A204.1 (cell line): ENCODE results near the gene CISTR.
"Not testable (repeated sequence)": the region's sequence is repeated elsewhere in the genome, so short reads cannot be mapped to it uniquely, and the experiment has no call there.

Source experiments
- FAIRE-seq: peaks from 2 replicates; lab custom pipeline; 2012; peaks lifted over from hg19 to GRCh38; lab: Jason Lieb, UNC

Gene CISTR

DNA sequence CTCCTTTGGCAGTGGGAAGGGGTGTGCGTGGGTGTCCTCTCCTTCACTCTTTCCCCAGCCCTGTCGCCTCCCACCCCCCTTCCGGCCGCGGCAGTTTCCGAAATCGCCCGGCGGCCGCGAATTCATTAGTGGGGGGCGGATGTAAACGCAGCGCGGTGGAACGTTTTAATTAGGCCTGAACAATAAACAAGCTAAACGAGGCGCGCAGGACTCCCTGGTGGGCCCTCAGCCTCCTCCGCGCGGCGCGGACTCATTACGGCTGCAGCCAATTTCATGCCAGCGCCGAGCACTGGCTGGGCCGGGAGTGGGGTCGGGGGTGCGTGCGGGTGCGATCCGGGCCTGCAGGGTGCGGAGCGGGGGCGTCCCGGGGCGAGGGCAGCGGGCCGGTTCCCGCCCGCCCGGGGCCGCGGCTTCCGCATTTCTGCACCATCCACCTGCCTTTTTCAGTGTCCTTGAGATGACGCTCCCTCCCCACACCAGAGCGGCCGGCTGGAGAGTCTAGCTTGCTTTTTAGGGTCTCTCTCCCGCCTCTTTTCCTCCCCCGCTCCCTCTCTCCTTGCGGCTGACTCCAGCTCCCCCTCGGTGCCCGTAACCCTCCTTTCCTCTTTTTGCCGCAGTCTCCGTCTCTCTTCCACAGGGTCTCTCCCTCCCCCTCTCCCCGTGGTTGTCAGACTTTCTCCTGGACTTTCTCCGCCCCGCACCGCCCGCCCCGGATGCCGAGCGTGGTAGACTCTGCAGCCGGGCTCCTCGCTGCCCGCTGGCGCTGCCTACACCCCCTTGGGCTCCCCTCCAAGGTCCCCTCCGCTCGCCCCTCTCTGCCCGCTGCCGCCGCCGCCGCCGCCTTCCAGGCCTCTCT, at the start of gene CISTR:
Gene CISTR (minus strand): TSS at position 644 of the 856 bp plus-strand sequence.
- FAIRE-seq, result no peak

DNA sequence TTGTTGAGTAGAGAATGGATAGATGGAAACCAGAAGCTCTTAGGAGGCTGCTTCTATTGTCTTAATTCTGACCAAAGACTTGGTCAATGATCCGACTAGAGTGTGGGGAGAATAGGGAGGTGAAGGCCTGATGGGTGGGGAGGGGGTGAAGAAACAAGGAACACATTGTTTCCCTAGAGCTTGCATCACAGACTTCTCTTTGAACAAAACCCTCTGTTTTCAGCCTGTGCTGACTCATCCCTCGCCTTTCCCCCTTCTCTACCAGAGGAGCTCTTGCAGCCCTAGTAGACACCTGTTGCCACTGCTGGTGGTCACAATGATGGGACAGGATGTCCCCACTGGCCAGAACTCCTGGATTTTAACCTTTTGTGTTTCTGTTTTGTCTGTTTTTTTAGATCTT, 46.8 kb upstream of the CISTR start:
- FAIRE-seq, result no peak

DNA sequence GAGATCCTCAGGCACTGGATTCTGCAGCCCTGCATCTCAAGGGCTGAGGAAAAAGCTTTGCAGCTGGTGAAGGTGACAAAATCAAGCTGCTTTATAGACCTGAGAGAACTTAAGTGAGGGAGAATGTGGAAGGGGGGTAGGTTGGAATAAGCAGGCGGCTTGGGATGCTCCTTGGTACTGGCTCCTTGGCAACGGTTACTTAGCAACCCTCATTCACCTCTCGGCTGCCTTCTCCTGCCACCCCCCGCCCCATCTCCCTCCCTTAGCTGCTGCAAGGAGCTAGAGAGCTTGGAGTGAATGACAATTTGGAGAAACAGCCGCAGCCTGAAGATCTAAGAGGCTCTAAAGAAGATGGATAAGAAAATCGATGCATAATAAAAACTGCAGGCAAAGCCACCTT, 44.1 kb upstream of the CISTR start:
- FAIRE-seq, result no peak

GRCh38 chr12:53793221-53793620, 41.4 kb upstream of the CISTR start:
- FAIRE-seq, result no peak

DNA sequence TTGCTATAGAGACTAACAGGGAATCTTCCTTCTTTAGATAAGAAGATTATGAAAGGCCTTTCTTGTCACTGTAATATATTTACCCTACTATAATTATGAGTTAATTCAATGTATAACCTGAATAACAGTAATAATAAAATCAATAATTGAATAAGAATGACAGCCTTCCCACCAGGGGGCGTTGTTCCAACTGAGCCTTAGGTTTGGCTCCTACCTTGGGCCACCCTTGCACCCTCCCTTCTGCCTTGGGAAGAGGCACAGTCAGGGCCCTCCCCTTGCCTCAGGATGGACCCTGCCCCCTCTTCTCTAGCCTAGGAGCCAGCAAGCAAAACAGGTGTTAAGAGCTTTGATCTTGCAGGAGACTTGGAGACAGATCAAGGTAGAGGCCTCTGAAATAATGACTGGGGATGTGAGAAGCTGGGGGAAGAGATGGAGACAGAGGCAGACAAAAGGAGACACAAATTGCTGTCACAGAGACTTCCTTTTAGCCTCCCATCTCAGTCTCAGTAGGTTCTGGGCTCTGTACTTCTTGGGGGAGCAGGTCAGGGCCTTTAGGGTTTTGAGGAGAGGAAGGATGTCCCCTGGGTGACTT, 40.1 kb upstream of the CISTR start:
- FAIRE-seq, result no peak

GRCh38 chr12:53789570-53789969, 37.8 kb upstream of the CISTR start:
- no peak for FAIRE-seq

GRCh38 chr12:53788892-53789291, 37.1 kb upstream of the CISTR start:
- no peak for FAIRE-seq

DNA sequence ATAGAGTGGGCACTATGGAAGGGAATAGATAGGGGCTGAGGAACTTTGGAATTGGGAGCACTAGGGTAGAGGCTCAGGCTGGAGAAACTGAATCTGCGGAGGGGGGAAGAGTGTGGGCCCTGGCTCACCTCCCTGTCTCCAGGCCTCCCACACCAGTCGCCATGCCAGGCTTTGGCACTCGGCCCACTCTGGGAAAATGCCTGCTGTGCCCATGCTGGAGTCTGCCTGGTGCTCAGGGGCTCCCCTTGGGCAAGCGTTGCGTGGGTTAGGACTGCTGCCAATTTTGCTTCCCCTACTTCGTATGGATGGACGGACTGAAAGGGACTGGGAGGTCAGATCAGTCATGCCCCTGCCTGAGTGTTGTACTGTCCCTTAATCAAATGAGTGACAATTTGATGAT, 34.6 kb upstream of the CISTR start:
- FAIRE-seq, result no peak

GRCh38 chr12:53785161-53785560, 33.4 kb upstream of the CISTR start:
- no peak for FAIRE-seq

GRCh38 chr12:53782093-53782703, 30.4 kb upstream of the CISTR start:
- no peak for FAIRE-seq

DNA sequence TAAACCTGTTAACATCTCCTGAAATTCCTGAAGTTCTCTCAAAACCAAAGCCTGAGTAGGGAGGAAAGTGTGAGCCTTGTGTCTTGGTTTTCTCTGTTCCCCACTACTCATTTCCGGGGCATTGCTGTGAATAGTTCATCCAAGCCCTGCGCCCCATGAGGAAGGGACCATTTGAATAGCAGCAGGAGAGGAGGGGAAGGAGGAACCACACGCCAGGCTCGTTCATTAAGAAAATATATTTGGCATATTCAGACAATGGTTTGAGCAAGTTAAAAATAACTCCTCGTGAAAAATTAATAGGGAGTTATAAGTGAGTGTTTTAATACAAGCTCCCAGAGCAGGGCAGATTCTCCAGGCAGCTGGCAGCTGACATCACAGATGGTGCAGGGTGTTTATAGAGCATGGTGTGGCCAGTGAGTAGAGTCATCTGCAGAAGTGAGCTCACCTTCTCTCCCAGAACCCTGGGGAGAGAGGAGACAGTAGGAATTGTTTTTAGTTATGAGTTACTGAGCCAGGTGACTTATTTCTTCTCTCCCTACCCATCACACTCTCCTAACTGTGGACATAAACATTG, 29.5 kb upstream of the CISTR start:
- FAIRE-seq, result no peak

- FAIRE-seq, result no peak
Observed at GRCh38 chr12:53780323-53780722, 28.5 kb upstream of the CISTR start.

GRCh38 chr12:53779679-53780078, 27.9 kb upstream of the CISTR start:
- not testable (repeated sequence) for FAIRE-seq

GRCh38 chr12:53777936-53778644, 26.3 kb upstream of the CISTR start:
- FAIRE-seq, result no peak

GRCh38 chr12:53777412-53777811, 25.6 kb upstream of the CISTR start:
- no peak for FAIRE-seq

DNA sequence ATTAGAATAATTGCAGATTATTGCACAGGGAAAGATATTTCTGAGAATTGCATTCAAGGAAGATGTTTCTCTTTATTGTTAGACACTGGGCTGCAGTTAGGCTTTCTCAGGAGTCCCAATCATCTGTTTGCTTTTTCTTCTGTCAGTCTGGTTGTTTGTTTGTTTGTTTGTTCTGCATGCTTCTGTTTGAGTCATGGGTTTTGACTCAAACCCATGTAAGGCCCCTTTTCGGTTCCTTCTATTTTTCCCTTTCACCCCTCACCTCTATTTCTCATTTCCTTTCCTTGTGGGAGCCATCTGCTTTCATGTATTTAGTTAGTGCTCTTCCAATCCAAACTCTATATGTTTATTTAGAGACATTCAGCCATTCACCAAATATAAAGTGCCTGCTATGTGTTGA, 25.1 kb upstream of the CISTR start:
- no peak for FAIRE-seq

DNA sequence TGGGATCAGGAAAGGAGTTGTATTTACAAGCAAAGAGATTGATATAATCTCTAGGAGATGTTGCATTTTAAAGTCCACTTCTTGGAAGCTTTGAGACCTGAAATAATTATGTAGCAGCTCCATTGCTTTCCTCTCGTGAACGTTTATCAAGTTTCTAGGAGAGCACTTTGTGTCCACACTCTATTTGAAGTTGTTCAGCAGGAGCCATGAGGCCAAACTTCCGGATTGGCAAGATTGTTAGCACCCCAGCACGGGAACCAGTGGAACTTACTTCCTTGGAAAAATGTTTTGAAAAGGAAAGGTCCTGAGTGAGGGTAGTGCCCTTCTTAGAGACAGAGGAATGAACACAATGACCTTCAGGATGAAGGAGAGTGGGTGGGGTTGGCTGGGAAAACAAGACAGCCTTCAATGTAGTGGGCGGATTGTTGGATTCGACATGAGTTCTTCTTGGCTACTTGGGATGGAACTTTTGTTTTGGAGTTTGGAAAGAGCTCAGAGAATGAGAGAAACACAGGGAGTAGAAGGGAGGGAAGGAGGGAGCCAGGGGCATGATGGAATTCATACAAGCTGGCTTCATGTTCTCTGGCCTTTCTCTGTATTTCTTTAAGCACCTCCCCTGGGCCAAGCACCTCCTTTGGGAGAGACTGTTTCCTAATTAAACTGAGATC, 23.8 kb upstream of the CISTR start:
- no peak for FAIRE-seq

DNA sequence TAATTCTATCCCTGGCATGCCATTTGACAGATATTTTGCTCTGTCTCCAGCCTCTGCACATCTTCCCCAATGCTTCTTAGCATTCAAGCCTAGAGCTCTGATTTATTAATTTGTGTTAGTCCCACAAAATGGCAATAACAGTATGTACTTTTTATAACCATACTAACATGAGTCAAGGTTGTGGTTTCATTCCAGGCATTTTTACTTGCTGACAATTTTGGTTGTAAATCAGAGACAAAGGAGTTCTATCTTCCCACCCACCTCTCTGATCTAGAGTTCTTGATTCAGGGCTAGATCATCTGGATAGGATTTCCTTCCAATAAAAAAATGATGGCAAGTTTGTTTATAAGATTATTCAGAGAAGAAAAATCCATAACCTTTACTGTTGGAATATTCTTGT, 18.5 kb upstream of the CISTR start:
- no peak for FAIRE-seq

- FAIRE-seq, result no peak
Observed at GRCh38 chr12:53768976-53769375, 17.2 kb upstream of the CISTR start.

GRCh38 chr12:53766881-53767280, 15.1 kb upstream of the CISTR start:
- FAIRE-seq, result no peak

- FAIRE-seq, result no peak
Observed at GRCh38 chr12:53765891-53766290, 14.1 kb upstream of the CISTR start.

DNA sequence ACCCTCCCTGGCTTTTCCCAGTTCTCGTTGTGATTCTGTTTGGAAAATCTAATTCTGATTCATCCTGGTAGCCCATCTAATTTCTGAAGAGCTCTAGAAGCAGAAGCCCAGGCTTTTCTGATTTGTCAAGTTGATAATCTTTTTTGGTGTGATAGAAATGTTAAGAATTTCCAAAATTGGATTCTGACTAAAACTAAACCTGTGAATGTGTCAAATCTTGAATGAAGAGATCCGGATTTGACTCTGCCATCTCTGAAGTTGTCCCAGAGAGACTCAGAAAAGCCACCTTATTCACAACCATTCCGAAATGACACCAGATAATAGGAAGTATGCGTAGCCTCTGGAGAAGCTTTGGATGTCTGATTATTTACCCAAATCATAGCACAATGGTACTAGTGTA, 12.8 kb upstream of the CISTR start:
- FAIRE-seq, result no peak
